ENCODE results near the gene ATP11C. TPM values are rescaled to one million over a fixed set of nuclear protein-coding genes. Genes with fewer than 3 reads are reported as not detected.
A peak's percentile ranks its signal among the peaks of the same experiment; 100 is the strongest.

ATP11C gene
- total and polyA plus RNA-seq, 10 of the 15 experiments (the other 5 are each of a cell fraction or from before 2014, with no cell fraction given), result 16.2 to 44.0 (median 24.8) TPM

DNA sequence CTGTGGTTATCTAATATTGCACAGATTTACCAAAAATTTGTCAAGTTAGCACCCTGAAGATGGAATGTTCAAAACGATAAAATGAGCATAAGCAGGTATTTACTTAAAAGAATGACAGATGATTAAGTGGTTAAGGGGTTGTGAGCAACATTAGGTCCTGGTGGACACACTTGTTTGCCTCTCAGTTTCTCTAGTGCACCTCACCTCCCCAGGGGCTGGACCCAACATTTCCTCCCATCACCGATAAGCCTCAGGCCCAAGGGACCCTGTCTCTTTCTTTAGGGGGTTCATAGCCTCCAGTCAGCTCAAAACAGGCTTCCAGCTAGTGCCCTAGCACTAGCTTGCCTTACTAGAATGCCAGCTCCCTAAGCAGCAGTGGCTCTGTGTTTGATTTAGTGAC lies 88.0 kb downstream of the ATP11C start:
- ChIA-PET POLR2A (interaction anchor here (1.5 kb wide), 1 partner anchor 10 kb away, joined by 4 read pairs; no protein-coding TSS in a partner anchor), CTCF (interaction anchor here (0.9 to 1.8 kb wide), 3 partner anchors 13 to 48 kb away, joined by 3 to 7 read pairs (median 3); no protein-coding TSS in a partner anchor), SMC1A (ENCODE audit: uncharacterized antibody, unreplicated experiment) (interaction anchor here (1.0 to 1.6 kb wide), 4 partner anchors 18 to 85 kb away, joined by 3 to 5 read pairs (median 4); no protein-coding TSS in a partner anchor), RAD21 (ENCODE audit: unreplicated experiment) (interaction anchor here (1.0 to 2.1 kb wide), 5 partner anchors 15 to 88 kb away, joined by 3 to 5 read pairs (median 3); partner anchors contain the start of gene ATP11C)
- ATAC-seq, result peak; percentile 84
- Histone ChIP-seq H3K9me3 (replicated peaks; ENCODE audit: control insufficient read depth, insufficient read depth, low read length) (no peaks in the 10 kb centered on the region; the same call in 2 of the 3 replicates), H3K27ac (ENCODE audit: control insufficient read depth, insufficient read depth) (peak overlapping the region; percentile 45), H3K4me1 (ENCODE audit: control insufficient read depth, insufficient read depth, low read length) (peaks cover 10% of the 10 kb centered on the region), H3K27me3 (replicated peaks in 1 of 2; ENCODE audit: control insufficient read depth in 2 of 2, insufficient read depth in 2 of 2, low read length in 1 of 2) (no peaks in the 10 kb centered on the region), H3K4me2 (ENCODE audit: control insufficient read depth, insufficient read depth) (peak overlapping the region; percentile 30; the same call in 1 of the 2 replicates), H3K36me3 (ENCODE audit: control insufficient read depth in 2 of 2, insufficient read depth in 2 of 2, low read length in 1 of 2) (no peaks in the 10 kb centered on the region), H2AFZ (ENCODE audit: control insufficient read depth, low read depth, low read length) (no peak overlapping the region), H3K4me3 (no peak overlapping the region), H3K79me2 (ENCODE audit: control insufficient read depth, insufficient read depth, low read length) (no peaks in the 10 kb centered on the region; the same call in none of the 2 replicates), H3K9ac (ENCODE audit: control insufficient read depth, insufficient read depth, low read length) (no peak overlapping the region), H4K20me1 (ENCODE audit: control insufficient read depth, insufficient read depth) (no peaks in the 10 kb centered on the region)
- FAIRE-seq, result no peak
- intact Hi-C loops (cut with micrococcal nuclease; ENCODE audit: unreplicated experiment), result no loop called here
- TF ChIP-seq MEF2B (IDR thresholded peaks at IDR 0.05; ENCODE audit: partially characterized antibody, poor library complexity, severe bottlenecking), result peak; percentile 53
- TF ChIP-seq, protein P1, sequence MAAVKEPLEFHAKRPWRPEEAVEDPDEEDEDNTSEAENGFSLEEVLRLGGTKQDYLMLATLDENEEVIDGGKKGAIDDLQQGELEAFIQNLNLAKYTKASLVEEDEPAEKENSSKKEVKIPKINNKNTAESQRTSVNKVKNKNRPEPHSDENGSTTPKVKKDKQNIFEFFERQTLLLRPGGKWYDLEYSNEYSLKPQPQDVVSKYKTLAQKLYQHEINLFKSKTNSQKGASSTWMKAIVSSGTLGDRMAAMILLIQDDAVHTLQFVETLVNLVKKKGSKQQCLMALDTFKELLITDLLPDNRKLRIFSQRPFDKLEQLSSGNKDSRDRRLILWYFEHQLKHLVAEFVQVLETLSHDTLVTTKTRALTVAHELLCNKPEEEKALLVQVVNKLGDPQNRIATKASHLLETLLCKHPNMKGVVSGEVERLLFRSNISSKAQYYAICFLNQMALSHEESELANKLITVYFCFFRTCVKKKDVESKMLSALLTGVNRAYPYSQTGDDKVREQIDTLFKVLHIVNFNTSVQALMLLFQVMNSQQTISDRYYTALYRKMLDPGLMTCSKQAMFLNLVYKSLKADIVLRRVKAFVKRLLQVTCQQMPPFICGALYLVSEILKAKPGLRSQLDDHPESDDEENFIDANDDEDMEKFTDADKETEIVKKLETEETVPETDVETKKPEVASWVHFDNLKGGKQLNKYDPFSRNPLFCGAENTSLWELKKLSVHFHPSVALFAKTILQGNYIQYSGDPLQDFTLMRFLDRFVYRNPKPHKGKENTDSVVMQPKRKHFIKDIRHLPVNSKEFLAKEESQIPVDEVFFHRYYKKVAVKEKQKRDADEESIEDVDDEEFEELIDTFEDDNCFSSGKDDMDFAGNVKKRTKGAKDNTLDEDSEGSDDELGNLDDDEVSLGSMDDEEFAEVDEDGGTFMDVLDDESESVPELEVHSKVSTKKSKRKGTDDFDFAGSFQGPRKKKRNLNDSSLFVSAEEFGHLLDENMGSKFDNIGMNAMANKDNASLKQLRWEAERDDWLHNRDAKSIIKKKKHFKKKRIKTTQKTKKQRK (IDR thresholded peaks at IDR 0.05; ENCODE audit: low read depth, low read length), result no peak
- no TSS peak for BruUV-seq (replicated peaks)
- no peak for DNase-seq (ENCODE audit: low read depth, low spot score)
- in situ Hi-C loops (cut with MboI), result no loop called here
- WGBS (ENCODE audit: insufficient coverage, insufficient replicate concordance, low lambda C conversion rate, missing lambda C conversion rate), result 0% methylated on average over 2 of the region's 2 CpGs
